Activated CD8-positive, alpha-beta memory T cell treated with anti-CD3 and anti-CD28 coated beads, Interleukin-2, amount 10 ng/mL, durations not matched to agents 7 days and 5 days (primary cell): Measurements from ENCODE around the gene EEF2K. TPM values are rescaled to one million over a fixed set of nuclear protein-coding genes. Genes with fewer than 3 reads are reported as not detected.

Experiments
- ATAC-seq: fragments of 150-1000 bp; cut with Tn5 transposase; one replicate; pipeline ENCODE4 v1.10.0; 2021; ENCODE audit warnings: moderate library complexity
- CTCF ChIA-PET: fragments of 350-600 bp; sonication (Branson Sonifier 250); formaldehyde crosslinking; loops from one replicate; lab custom pipeline; 2021; ENCODE audit warnings: antibody characterized with exemption; lab: Charles Lee
- DNase-seq: peaks from one replicate; pipeline ENCODE4 v3.0.0-alpha.2; 2020
- H3K27ac Mint-ChIP-seq: one replicate; pipeline ENCODE4 v1.8.0; 2021; ENCODE audit warnings: mild to moderate bottlenecking, mixed read lengths
- H3K27me3 Mint-ChIP-seq: one replicate; pipeline ENCODE4 v1.8.0; 2021; ENCODE audit warnings: mixed read lengths
- H3K36me3 Mint-ChIP-seq: one replicate; pipeline ENCODE4 v1.8.0; 2021; ENCODE audit warnings: mild to moderate bottlenecking, mixed read lengths
- H3K4me1 Mint-ChIP-seq: one replicate; pipeline ENCODE4 v1.8.0; 2021; ENCODE audit warnings: mixed read lengths
- H3K4me3 Mint-ChIP-seq: one replicate; pipeline ENCODE4 v1.8.0; 2021; ENCODE audit warnings: mild to moderate bottlenecking, moderate library complexity, mixed read lengths
- H3K9me3 Mint-ChIP-seq: one replicate; pipeline ENCODE4 v1.8.0; 2022; ENCODE audit warnings: low read depth, mixed read lengths
- total RNA-seq, 2 experiments: library from RNA; stranded (reverse); gene quantifications; one replicate each; pipeline ENCODE4 v1.2.3, GENCODE V29; 2021

EEF2K gene
- total RNA-seq, 2 experiments from 2014 or later: 34.8 to 36.7 TPM

GRCh38 chr16:22314661-22315626 is 108.9 kb downstream of the EEF2K start:
- DNase-seq: no peak
- Mint-ChIP-seq H3K27me3 (no peaks in the 10 kb centered on the region), H3K4me3 (no peak overlapping the region), H3K27ac (no peak overlapping the region), H3K4me1 (no peaks in the 10 kb centered on the region), H3K9me3 (no peaks in the 10 kb centered on the region), H3K36me3 (peaks cover 19% of the 10 kb centered on the region)
- CTCF ChIA-PET: no interaction called here
- no peak for ATAC-seq

- no peak overlapping the region for H3K27ac Mint-ChIP-seq
- CTCF ChIA-PET: no interaction called here
- peaks cover 25% of the 10 kb centered on the region for H3K36me3 Mint-ChIP-seq
- DNase-seq (peak; percentile 25), ATAC-seq (no peak)
- H3K9me3 Mint-ChIP-seq: no peaks in the 10 kb centered on the region
- H3K4me3 Mint-ChIP-seq: no peak overlapping the region
- no peaks in the 10 kb centered on the region for H3K27me3 Mint-ChIP-seq
- no peaks in the 10 kb centered on the region for H3K4me1 Mint-ChIP-seq
These were observed 109.9 kb downstream of the EEF2K start for GRCh38 chr16:22315979-22316378.

GRCh38 chr16:22316411-22316811 is 110.3 kb downstream of the EEF2K start:
- peak; percentile 39 for DNase-seq
- CTCF ChIA-PET: no interaction called here
- Mint-ChIP-seq H3K27me3 (no peaks in the 10 kb centered on the region), H3K27ac (no peak overlapping the region), H3K4me3 (no peak overlapping the region), H3K36me3 (peaks cover 28% of the 10 kb centered on the region), H3K9me3 (no peaks in the 10 kb centered on the region), H3K4me1 (peaks cover 2% of the 10 kb centered on the region)
- no peak for ATAC-seq

GRCh38 chr16:22317001-22317530 is 111.0 kb downstream of the EEF2K start:
- H3K36me3 Mint-ChIP-seq: peaks cover 26% of the 10 kb centered on the region
- ATAC-seq: no peak
- CTCF ChIA-PET: no interaction called here
- DNase-seq: peak; percentile 35
- no peaks in the 10 kb centered on the region for H3K9me3 Mint-ChIP-seq
- no peak overlapping the region for H3K4me3 Mint-ChIP-seq
- peaks cover 2% of the 10 kb centered on the region for H3K4me1 Mint-ChIP-seq
- no peak overlapping the region for H3K27ac Mint-ChIP-seq
- H3K27me3 Mint-ChIP-seq: no peaks in the 10 kb centered on the region

GRCh38 chr16:22317625-22318024 is 111.5 kb downstream of the EEF2K start:
- H3K36me3 Mint-ChIP-seq: peaks cover 26% of the 10 kb centered on the region
- ATAC-seq (no peak), DNase-seq (peak; percentile 30)
- H3K9me3 Mint-ChIP-seq: no peaks in the 10 kb centered on the region
- H3K27me3 Mint-ChIP-seq: no peaks in the 10 kb centered on the region
- H3K4me1 Mint-ChIP-seq: peaks cover 2% of the 10 kb centered on the region
- no peak overlapping the region for H3K27ac Mint-ChIP-seq
- no peak overlapping the region for H3K4me3 Mint-ChIP-seq
- CTCF ChIA-PET: interaction anchor here (1.3 to 2.8 kb wide), 2 partner anchors 18 to 26 kb away, joined by 3 to 15 read pairs; no protein-coding TSS in a partner anchor

GRCh38 chr16:22318690-22319358 is 112.7 kb downstream of the EEF2K start:
- Mint-ChIP-seq H3K27ac (no peak overlapping the region), H3K36me3 (peaks cover 23% of the 10 kb centered on the region)
- ATAC-seq: peak; percentile 30

GRCh38 chr16:22320572-22321339 is 114.7 kb downstream of the EEF2K start:
- H3K9me3 Mint-ChIP-seq: no peaks in the 10 kb centered on the region
- peak; percentile 9 for DNase-seq
- ATAC-seq: no peak
- H3K4me1 Mint-ChIP-seq: peaks cover 2% of the 10 kb centered on the region
- H3K27me3 Mint-ChIP-seq: no peaks in the 10 kb centered on the region
- H3K36me3 Mint-ChIP-seq: peaks cover 19% of the 10 kb centered on the region
- no peak overlapping the region for H3K27ac Mint-ChIP-seq
- CTCF ChIA-PET: interaction anchor here (0.6 to 3.8 kb wide), 25 partner anchors 8 to 1163 kb away, joined by 3 to 21 read pairs (median 4); partner anchors contain the start of genes EEF2K and POLR3E
- no peak overlapping the region for H3K4me3 Mint-ChIP-seq

More at GRCh38 chr16:22318690-22319358, 112.7 kb downstream of the EEF2K start:
- H3K9me3 Mint-ChIP-seq: no peaks in the 10 kb centered on the region
- peaks cover 2% of the 10 kb centered on the region for H3K4me1 Mint-ChIP-seq
- peak; percentile 76 for DNase-seq
- CTCF ChIA-PET: interaction anchor here (0.8 to 3.8 kb wide), 16 partner anchors 10 to 1162 kb away, joined by 3 to 21 read pairs (median 4); no protein-coding TSS in a partner anchor
- no peaks in the 10 kb centered on the region for H3K27me3 Mint-ChIP-seq
- H3K4me3 Mint-ChIP-seq: no peak overlapping the region

- no peaks in the 10 kb centered on the region for H3K9me3 Mint-ChIP-seq
- ATAC-seq: peak; percentile 81
- H3K27me3 Mint-ChIP-seq: no peaks in the 10 kb centered on the region
- CTCF ChIA-PET: interaction anchor here (0.6 to 3.8 kb wide), 25 partner anchors 8 to 1164 kb away, joined by 3 to 21 read pairs (median 4); partner anchors contain the start of genes EEF2K and POLR3E
- no peak overlapping the region for H3K4me3 Mint-ChIP-seq
- H3K4me1 Mint-ChIP-seq: peaks cover 2% of the 10 kb centered on the region
- no peak overlapping the region for H3K27ac Mint-ChIP-seq
- peak; percentile 80 for DNase-seq
- peaks cover 20% of the 10 kb centered on the region for H3K36me3 Mint-ChIP-seq
These were observed 115.4 kb downstream of the EEF2K start for GRCh38 chr16:22321340-22322001.

- ATAC-seq (no peak), DNase-seq (no peak)
- Mint-ChIP-seq H3K4me3 (no peak overlapping the region), H3K36me3 (peaks cover 21% of the 10 kb centered on the region), H3K27ac (no peak overlapping the region), H3K27me3 (no peaks in the 10 kb centered on the region), H3K4me1 (peaks cover 2% of the 10 kb centered on the region), H3K9me3 (no peaks in the 10 kb centered on the region)
- CTCF ChIA-PET: interaction anchor here (1.2 kb wide), 2 partner anchors 11 to 36 kb away, joined by 4 to 6 read pairs; no protein-coding TSS in a partner anchor
These were observed 116.0 kb downstream of the EEF2K start for GRCh38 chr16:22322021-22322471.

GRCh38 chr16:22322741-22323140 is 116.7 kb downstream of the EEF2K start:
- peaks cover 2% of the 10 kb centered on the region for H3K4me1 Mint-ChIP-seq
- H3K27ac Mint-ChIP-seq: no peak overlapping the region
- DNase-seq (no peak), ATAC-seq (no peak)
- H3K9me3 Mint-ChIP-seq: no peaks in the 10 kb centered on the region
- H3K27me3 Mint-ChIP-seq: no peaks in the 10 kb centered on the region
- no peak overlapping the region for H3K4me3 Mint-ChIP-seq
- CTCF ChIA-PET: interaction anchor here (2.1 kb wide), 1 partner anchor 31 kb away, joined by 7 read pairs; no protein-coding TSS in a partner anchor
- H3K36me3 Mint-ChIP-seq: peaks cover 21% of the 10 kb centered on the region

- CTCF ChIA-PET: interaction anchor here (2.1 kb wide), 1 partner anchor 31 kb away, joined by 7 read pairs; no protein-coding TSS in a partner anchor
- Mint-ChIP-seq H3K27ac (no peak overlapping the region), H3K4me1 (peaks cover 2% of the 10 kb centered on the region), H3K9me3 (no peaks in the 10 kb centered on the region), H3K36me3 (peaks cover 22% of the 10 kb centered on the region), H3K27me3 (no peaks in the 10 kb centered on the region), H3K4me3 (no peak overlapping the region)
- no peak for ATAC-seq
- DNase-seq: peak; percentile 33
These were observed 117.3 kb downstream of the EEF2K start for GRCh38 chr16:22323173-22323958.
